Right lobe of liver (tissue), 4 donors: Measurements from ENCODE around the gene SPCS3.

ENCODE experiments used
- CTCF ChIP-seq, 4 donors: fragments of 200-600 bp in 3 of 4; fragments of 450-650 bp in 1 of 4; IDR thresholded peaks; one replicate each; pipeline versions ENCODE4 v1.5.1 to v1.8.0; 2016 to 2022; ENCODE audit warnings: antibody characterized with exemption in 4 of 4, mild to moderate bottlenecking in 2 of 4
- POLR2A ChIP-seq: fragments of 450-650 bp; IDR thresholded peaks from one replicate; pipeline ENCODE4 v1.6.1; 2017; ENCODE audit warnings: antibody characterized with exemption, mild to moderate bottlenecking
- donor health status: DM: no; HTN: no; CAD: no.
- donor health status: DM: no; HTN: no; CAD: no.
- donor health status: DM: no; HTN: yes; CAD: no.

GRCh38 chr4:176334066-176334465 is 14.3 kb downstream of the SPCS3 start:
- no peak for TF ChIP-seq CTCF (IDR thresholded peaks at IDR 0.05)
- TF ChIP-seq POLR2A: no peak
